Raji (cell line): ENCODE measurements around the gene TCF7L1.

Experiments used
- POLR2A ChIP-seq: IDR thresholded peaks from 2 replicates; pipeline ENCODE4 v1.6.1; 2011; ENCODE audit warnings: low read depth, low read length, control low read depth; ENCODE audit not compliant: insufficient read depth

The TCF7L1 gene

GRCh38 chr2:85132834-85133637 lies at the start of gene TCF7L1:
Gene TCF7L1 (plus strand): TSS chr2:85133392. CDS start chr2:85133685, 293 bp downstream.
- TF ChIP-seq POLR2A: no peak

GRCh38 chr2:85085563-85085962 lies 47.6 kb upstream of the TCF7L1 start:
- TF ChIP-seq POLR2A: no peak

GRCh38 chr2:85087541-85087940 lies 45.7 kb upstream of the TCF7L1 start:
- no peak for TF ChIP-seq POLR2A

- no peak for TF ChIP-seq POLR2A
These were observed 44.3 kb upstream of the TCF7L1 start for GRCh38 chr2:85088921-85089320.

- no peak for TF ChIP-seq POLR2A
These were observed 43.6 kb upstream of the TCF7L1 start for GRCh38 chr2:85089585-85089984.

- no peak for TF ChIP-seq POLR2A
These were observed 41.4 kb upstream of the TCF7L1 start for GRCh38 chr2:85091838-85092237.

GRCh38 chr2:85095094-85095493 lies 38.1 kb upstream of the TCF7L1 start:
- no peak for TF ChIP-seq POLR2A

- no peak for TF ChIP-seq POLR2A
These were observed 36.6 kb upstream of the TCF7L1 start for GRCh38 chr2:85096616-85097015.

- no peak for TF ChIP-seq POLR2A
These were observed 29.0 kb upstream of the TCF7L1 start for GRCh38 chr2:85104228-85104627.

GRCh38 chr2:85106489-85107180 lies 26.6 kb upstream of the TCF7L1 start:
- TF ChIP-seq POLR2A: no peak

GRCh38 chr2:85110991-85111560 lies 22.1 kb upstream of the TCF7L1 start:
- TF ChIP-seq POLR2A: no peak

GRCh38 chr2:85111819-85112281 lies 21.3 kb upstream of the TCF7L1 start:
- no peak for TF ChIP-seq POLR2A

- no peak for TF ChIP-seq POLR2A
These were observed 20.1 kb upstream of the TCF7L1 start for GRCh38 chr2:85112906-85113625.

- TF ChIP-seq POLR2A: no peak
These were observed 18.4 kb upstream of the TCF7L1 start for GRCh38 chr2:85114586-85115330.
